HepG2 (cell line): ENCODE results near the gene C14orf93. TPM values are rescaled to one million over a fixed set of nuclear protein-coding genes. Genes with fewer than 3 reads are reported as not detected.
A peak's percentile ranks its signal among the peaks of the same experiment; 100 is the strongest.

Source experiments
- AHR ChIP-seq: IDR thresholded peaks from 2 replicates; pipeline ENCODE4 v1.6.1; 2018; ENCODE audit warnings: missing genetic modification reagents, missing compliant biosample characterization
- BRCA1 ChIP-seq: sonication (generic); formaldehyde crosslinking; IDR thresholded peaks from 2 replicates; pipeline ENCODE4 v1.4.0; 2020; ENCODE audit warnings: missing genetic modification reagents
- CHD4 ChIP-seq: fragments of 200-600 bp; sonication (generic); IDR thresholded peaks from 2 replicates; pipeline ENCODE4 v1.7.0; 2017; ENCODE audit warnings: mild to moderate bottlenecking, low read length, borderline replicate concordance
- ELF3 ChIP-seq: IDR thresholded peaks from 2 replicates; pipeline ENCODE4 v1.6.1; 2016; ENCODE audit warnings: missing genetic modification reagents, missing compliant biosample characterization
- FUBP1 ChIP-seq: sonication (generic); formaldehyde crosslinking; IDR thresholded peaks from 2 replicates; pipeline ENCODE4 v1.5.1; 2020; ENCODE audit warnings: missing genetic modification reagents, mild to moderate bottlenecking, borderline replicate concordance
- GPBP1L1 ChIP-seq: sonication (generic); formaldehyde crosslinking; IDR thresholded peaks from 2 replicates; pipeline ENCODE4 v1.5.0; 2020; ENCODE audit warnings: mild to moderate bottlenecking, missing genetic modification reagents
- GPN1 ChIP-seq: sonication (generic); formaldehyde crosslinking; IDR thresholded peaks from 2 replicates; pipeline ENCODE4 v1.5.1; 2020; ENCODE audit warnings: missing genetic modification reagents, borderline replicate concordance
- HOXA9 ChIP-seq: sonication (generic); formaldehyde crosslinking; IDR thresholded peaks from 2 replicates; pipeline ENCODE4 v1.8.1; 2022; ENCODE audit warnings: missing genetic modification reagents, mild to moderate bottlenecking, moderate library complexity, borderline replicate concordance
- JDP2 ChIP-seq: sonication (generic); formaldehyde crosslinking; IDR thresholded peaks from 2 replicates; pipeline ENCODE4 v1.8.1; 2022; ENCODE audit warnings: missing genetic modification reagents, borderline replicate concordance
- MXD4 ChIP-seq: IDR thresholded peaks from 2 replicates; pipeline ENCODE4 v1.6.1; 2016; ENCODE audit warnings: mild to moderate bottlenecking, missing biosample characterization, missing genetic modification reagents
- POLR2G ChIP-seq: fragments of 200-400 bp; formaldehyde crosslinking; IDR thresholded peaks from 2 replicates; pipeline ENCODE4 v1.6.1; 2018; ENCODE audit warnings: mild to moderate bottlenecking, low read depth, low read length, moderate library complexity
- TAF15 ChIP-seq: fragments of 200-400 bp; formaldehyde crosslinking; IDR thresholded peaks from one replicate; pipeline ENCODE4 v1.6.1; 2018; ENCODE audit warnings: mild to moderate bottlenecking, low read depth, low read length; ENCODE audit not compliant: poor library complexity, severe bottlenecking
- TBP ChIP-seq: sonication (generic); formaldehyde crosslinking; IDR thresholded peaks from 2 replicates; pipeline ENCODE4 v1.5.0; 2020; ENCODE audit warnings: missing genetic modification reagents
- ZFY ChIP-seq: sonication (generic); formaldehyde crosslinking; IDR thresholded peaks from 2 replicates; pipeline ENCODE4 v1.4.0; 2020; ENCODE audit warnings: missing genetic modification reagents
- ZNF17 ChIP-seq: sonication (generic); formaldehyde crosslinking; IDR thresholded peaks from 2 replicates; pipeline ENCODE4 v1.5.0; 2020; ENCODE audit warnings: mild to moderate bottlenecking, missing genetic modification reagents
- ZNF335 ChIP-seq: sonication (generic); formaldehyde crosslinking; IDR thresholded peaks from 2 replicates; pipeline ENCODE4 v1.4.0; 2020; ENCODE audit warnings: missing genetic modification reagents
- ZNF564 ChIP-seq: sonication (generic); formaldehyde crosslinking; IDR thresholded peaks from 2 replicates; pipeline ENCODE4 v1.8.1; 2023; ENCODE audit warnings: mild to moderate bottlenecking, missing genetic modification reagents
- ZNF567 ChIP-seq: sonication (generic); formaldehyde crosslinking; IDR thresholded peaks from 2 replicates; pipeline ENCODE4 v1.8.1; 2023; ENCODE audit warnings: mild to moderate bottlenecking, missing genetic modification reagents, borderline replicate concordance
- ZNF614 ChIP-seq: IDR thresholded peaks from 2 replicates; pipeline ENCODE4 v1.6.1; 2018; ENCODE audit warnings: missing biosample characterization, missing genetic modification reagents, inconsistent platforms, borderline replicate concordance
- polyA plus RNA-seq, 8 experiments: library from polyadenylated mRNA; depleted of rRNA in 3 of 8; stranded (reverse) in 7 of 8; unstranded in 1 of 8; fragments of >200 nt; fragmentation: Illumina TruSeq in 4 of 8; extraction: Trizol in 4 of 8; gene quantifications; 2 replicates each; pipeline versions ENCODE4 v1.2.1 to v1.2.3, GENCODE V29; 2011 to 2016; ENCODE audit warnings: low read depth in 4 of 8, missing spikeins in 1 of 8, mixed read lengths in 1 of 8; ENCODE audit not compliant: insufficient read depth in 1 of 8
- total RNA-seq, 5 experiments: library from RNA; depleted of rRNA; stranded (reverse); fragments of >200 nt; fragmentation: Illumina TruSeq; extraction: Trizol; gene quantifications; 2 replicates each; pipeline ENCODE4 v1.2.3, GENCODE V29; 2016; ENCODE audit warnings: low read depth in 1 of 5
- TF ChIP-seq, protein P1 (sequence below): sonication (generic); formaldehyde crosslinking; IDR thresholded peaks from 2 replicates; pipeline ENCODE4 v1.4.0; 2020; ENCODE audit warnings: missing genetic modification reagents, borderline replicate concordance
- TF ChIP-seq, protein P2 (sequence below): sonication (generic); formaldehyde crosslinking; IDR thresholded peaks from 2 replicates; pipeline ENCODE4 v1.4.0; 2020; ENCODE audit warnings: missing genetic modification reagents

The C14orf93 gene
- total and polyA plus RNA-seq, 2 of the 13 experiments (the other 11 are each of a cell fraction or from before 2014, with no cell fraction given): 11.4 to 22.5 TPM

DNA sequence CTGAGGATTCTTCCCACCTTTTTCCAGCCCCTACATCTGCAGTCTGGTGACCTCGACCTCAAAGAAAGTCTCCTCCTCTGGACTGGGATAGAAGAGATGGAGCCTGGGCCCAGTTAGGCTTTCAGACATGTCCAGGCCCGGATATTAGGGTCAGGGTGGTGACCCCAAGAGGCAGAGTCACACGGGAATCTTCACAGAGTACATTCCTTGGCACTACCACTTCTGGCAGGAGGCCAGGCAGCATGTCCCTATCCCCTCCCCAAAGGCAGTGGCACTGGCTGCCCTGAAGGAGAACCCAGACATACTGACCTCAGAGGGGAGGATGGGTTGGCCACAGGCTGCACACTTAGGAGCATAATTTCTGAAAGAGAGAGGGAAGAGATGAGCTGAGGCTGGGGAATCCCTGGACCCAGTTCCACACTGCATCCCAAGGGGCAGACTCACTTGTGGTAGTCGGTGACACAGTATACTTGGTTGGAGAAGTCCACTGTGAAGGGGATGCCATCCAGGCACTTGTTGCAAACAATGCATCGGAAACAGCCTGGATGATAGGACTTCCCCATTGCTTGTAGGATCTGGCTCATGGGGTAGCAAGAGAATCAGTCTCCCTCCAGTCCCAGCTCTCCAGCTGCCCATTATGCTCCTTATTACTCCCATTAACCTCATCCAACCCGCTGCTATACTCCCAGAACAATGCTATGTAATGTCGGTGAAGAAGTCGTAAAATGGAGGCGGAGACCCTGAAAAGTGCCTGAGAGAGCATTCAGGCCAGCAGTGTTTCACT, 35.2 kb downstream of the C14orf93 start (continued):
- TF ChIP-seq, protein P1, sequence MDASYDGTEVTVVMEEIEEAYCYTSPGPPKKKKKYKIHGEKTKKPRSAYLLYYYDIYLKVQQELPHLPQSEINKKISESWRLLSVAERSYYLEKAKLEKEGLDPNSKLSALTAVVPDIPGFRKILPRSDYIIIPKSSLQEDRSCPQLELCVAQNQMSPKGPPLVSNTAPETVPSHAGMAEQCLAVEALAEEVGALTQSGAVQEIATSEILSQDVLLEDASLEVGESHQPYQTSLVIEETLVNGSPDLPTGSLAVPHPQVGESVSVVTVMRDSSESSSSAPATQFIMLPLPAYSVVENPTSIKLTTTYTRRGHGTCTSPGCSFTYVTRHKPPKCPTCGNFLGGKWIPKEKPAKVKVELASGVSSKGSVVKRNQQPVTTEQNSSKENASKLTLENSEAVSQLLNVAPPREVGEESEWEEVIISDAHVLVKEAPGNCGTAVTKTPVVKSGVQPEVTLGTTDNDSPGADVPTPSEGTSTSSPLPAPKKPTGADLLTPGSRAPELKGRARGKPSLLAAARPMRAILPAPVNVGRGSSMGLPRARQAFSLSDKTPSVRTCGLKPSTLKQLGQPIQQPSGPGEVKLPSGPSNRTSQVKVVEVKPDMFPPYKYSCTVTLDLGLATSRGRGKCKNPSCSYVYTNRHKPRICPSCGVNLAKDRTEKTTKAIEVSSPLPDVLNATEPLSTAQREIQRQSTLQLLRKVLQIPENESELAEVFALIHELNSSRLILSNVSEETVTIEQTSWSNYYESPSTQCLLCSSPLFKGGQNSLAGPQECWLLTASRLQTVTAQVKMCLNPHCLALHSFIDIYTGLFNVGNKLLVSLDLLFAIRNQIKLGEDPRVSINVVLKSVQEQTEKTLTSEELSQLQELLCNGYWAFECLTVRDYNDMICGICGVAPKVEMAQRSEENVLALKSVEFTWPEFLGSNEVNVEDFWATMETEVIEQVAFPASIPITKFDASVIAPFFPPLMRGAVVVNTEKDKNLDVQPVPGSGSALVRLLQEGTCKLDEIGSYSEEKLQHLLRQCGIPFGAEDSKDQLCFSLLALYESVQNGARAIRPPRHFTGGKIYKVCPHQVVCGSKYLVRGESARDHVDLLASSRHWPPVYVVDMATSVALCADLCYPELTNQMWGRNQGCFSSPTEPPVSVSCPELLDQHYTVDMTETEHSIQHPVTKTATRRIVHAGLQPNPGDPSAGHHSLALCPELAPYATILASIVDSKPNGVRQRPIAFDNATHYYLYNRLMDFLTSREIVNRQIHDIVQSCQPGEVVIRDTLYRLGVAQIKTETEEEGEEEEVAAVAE (CRISPR knock-in tag): peak; percentile 17; the same call in 1 of the 2 replicates
- TF ChIP-seq HOXA9 (CRISPR knock-in tag) (no peak), ZNF335 (CRISPR knock-in tag) (no peak), MXD4 (CRISPR knock-in tag) (no peak), ZNF614 (CRISPR knock-in tag) (no peak), ZNF17 (CRISPR knock-in tag) (no peak), GPN1 (CRISPR knock-in tag) (no peak), BRCA1 (CRISPR knock-in tag) (no peak), FUBP1 (CRISPR knock-in tag) (no peak), ZNF567 (CRISPR knock-in tag) (no peak; the same call in 1 of the 2 replicates), CHD4 (no peak), JDP2 (no peak), GPBP1L1 (CRISPR knock-in tag) (no peak), TBP (CRISPR knock-in tag) (no peak), ZFY (CRISPR knock-in tag) (no peak), AHR (CRISPR knock-in tag) (no peak; the same call in 1 of the 2 replicates), TAF15 (no peak), ELF3 (CRISPR knock-in tag) (no peak), ZNF564 (no peak), POLR2G (peak; percentile 25; the same call in 1 of the 2 replicates)
- TF ChIP-seq, protein P2, sequence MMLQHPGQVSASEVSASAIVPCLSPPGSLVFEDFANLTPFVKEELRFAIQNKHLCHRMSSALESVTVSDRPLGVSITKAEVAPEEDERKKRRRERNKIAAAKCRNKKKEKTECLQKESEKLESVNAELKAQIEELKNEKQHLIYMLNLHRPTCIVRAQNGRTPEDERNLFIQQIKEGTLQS (CRISPR knock-in tag): no peak
